ENCODE results near the gene POU6F2. TPM values are rescaled to one million over a fixed set of nuclear protein-coding genes. Genes with fewer than 3 reads are reported as not detected.
"Not testable (repeated sequence)": the region's sequence is repeated elsewhere in the genome, so short reads cannot be mapped to it uniquely, and the experiment has no call there.

Gene POU6F2
- total and polyA plus RNA-seq, 4 experiments from 2014 or later, result not detected

DNA sequence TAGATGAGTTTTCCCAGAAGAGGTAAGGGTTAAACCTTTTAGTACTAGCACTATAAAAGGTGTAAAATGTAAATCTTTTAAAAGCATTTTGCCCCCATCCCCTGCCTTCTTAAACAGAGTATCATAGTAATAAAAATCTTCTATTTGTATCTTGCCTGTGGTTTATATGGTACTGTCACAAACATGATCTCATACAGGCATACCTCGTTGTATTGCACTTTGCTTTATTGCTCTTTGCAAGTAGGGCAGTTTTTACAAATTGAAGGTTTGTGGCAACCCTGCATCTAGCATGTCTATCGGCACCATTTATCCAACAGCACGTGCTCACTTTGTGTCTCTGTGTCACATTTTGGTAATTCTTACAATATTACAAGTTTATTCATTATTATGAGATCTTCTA, 389.7 kb downstream of the POU6F2 start:
- Histone ChIP-seq H3K4me1 (ENCODE audit: insufficient read depth, low read length) (no peaks in the 10 kb centered on the region), H3K9me3 (ENCODE audit: control insufficient read depth in 1 of 2, low read length in 2 of 2) (no peaks in the 10 kb centered on the region), H3K4me3 (ENCODE audit: low read length in 2 of 2) (no peak overlapping the region), H3K36me3 (ENCODE audit: insufficient read depth, low read length) (no peaks in the 10 kb centered on the region), H3K27me3 (ENCODE audit: insufficient read depth, low read length) (no peaks in the 10 kb centered on the region), H3K27ac (ENCODE audit: low read depth, low read length) (no peak overlapping the region)
- CTCF ChIA-PET (ENCODE audit: partially characterized antibody), result no interaction called here
- no peak for DNase-seq
- Mint-ChIP-seq H3K4me1 (peaks cover 0 to 3% (median 0%) of the 10 kb centered on the region in 4 donors), H3K36me3 (no peaks in the 10 kb centered on the region), H3K27ac (no peak overlapping the region), H3K27me3 (peaks cover 3 to 6% of the 10 kb centered on the region in 2 donors), H3K4me3 (no peak overlapping the region), H3K9me3 (peaks cover 0 to 7% (median 0%) of the 10 kb centered on the region in 8 donors)
- POLR2A ChIA-PET (ENCODE audit: partially characterized antibody), result no interaction called here
- intact Hi-C loops (cut with micrococcal nuclease), result no loop called here

DNA sequence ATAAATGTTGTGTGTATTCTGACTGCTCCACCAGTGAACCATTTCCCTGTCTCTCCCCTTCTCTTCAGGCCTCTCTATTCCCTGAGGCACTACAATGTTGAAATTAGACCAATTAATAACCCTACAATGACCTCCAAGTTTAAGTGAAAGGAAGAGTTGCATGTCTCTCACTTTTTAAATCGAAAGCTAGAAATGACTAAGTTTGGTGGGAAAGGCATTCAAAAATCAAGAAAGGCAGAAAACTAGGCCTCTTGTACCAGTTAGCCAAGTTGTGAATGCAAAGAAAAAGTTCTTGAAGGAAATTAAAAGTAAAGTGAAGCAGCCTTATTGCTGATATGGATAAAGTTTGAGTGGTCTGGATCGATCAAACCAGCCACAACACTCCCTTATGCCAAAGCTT, 390.2 kb downstream of the POU6F2 start:
- DNase-seq, result no peak
- Mint-ChIP-seq H3K9me3 (peaks cover 0 to 7% (median 0%) of the 10 kb centered on the region in 8 donors), H3K27me3 (peaks cover 0 to 6% of the 10 kb centered on the region in 2 donors), H3K4me1 (peaks cover 0 to 3% (median 0%) of the 10 kb centered on the region in 4 donors), H3K4me3 (peak overlapping the region in 1 of 8 donors; percentile 27), H3K36me3 (no peaks in the 10 kb centered on the region), H3K27ac (no peak overlapping the region)
- H3K36me3 ChIP-seq (ENCODE audit: insufficient read depth, low read length), result no peaks in the 10 kb centered on the region
- no peak overlapping the region for H3K4me3 ChIP-seq (ENCODE audit: low read length in 2 of 2)
- intact Hi-C loops (cut with micrococcal nuclease), result no loop called here
- H3K9me3 ChIP-seq (ENCODE audit: control insufficient read depth in 1 of 2, low read length in 2 of 2), result no peaks in the 10 kb centered on the region
- no peaks in the 10 kb centered on the region for H3K27me3 ChIP-seq (ENCODE audit: insufficient read depth, low read length)
- H3K4me1 ChIP-seq (ENCODE audit: insufficient read depth, low read length), result no peaks in the 10 kb centered on the region
- no peak overlapping the region for H3K27ac ChIP-seq (ENCODE audit: low read depth, low read length)
- ChIA-PET CTCF (ENCODE audit: partially characterized antibody) (no interaction called here), POLR2A (ENCODE audit: partially characterized antibody) (no interaction called here)

DNA sequence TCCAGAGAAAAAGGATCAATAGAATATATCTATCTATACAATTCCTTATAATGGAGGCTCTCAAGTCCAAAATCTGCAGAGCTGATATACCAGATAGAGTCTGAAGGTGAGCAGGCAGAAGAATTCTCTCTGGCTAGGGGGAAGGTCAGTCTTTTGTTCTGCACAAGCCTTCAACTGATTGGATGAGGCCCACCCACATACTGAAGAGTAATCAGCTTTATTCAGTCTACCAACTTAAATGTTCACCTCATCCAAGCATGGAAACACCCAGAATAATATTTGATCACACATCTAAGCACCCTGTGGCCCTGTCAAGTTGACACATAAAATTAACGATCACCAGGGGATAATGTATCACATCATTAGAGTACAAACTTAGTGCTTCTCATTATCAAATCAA, 394.7 kb downstream of the POU6F2 start:
- no peak overlapping the region for H3K27ac Mint-ChIP-seq
- POLR2A ChIA-PET (ENCODE audit: partially characterized antibody), result no interaction called here

DNA sequence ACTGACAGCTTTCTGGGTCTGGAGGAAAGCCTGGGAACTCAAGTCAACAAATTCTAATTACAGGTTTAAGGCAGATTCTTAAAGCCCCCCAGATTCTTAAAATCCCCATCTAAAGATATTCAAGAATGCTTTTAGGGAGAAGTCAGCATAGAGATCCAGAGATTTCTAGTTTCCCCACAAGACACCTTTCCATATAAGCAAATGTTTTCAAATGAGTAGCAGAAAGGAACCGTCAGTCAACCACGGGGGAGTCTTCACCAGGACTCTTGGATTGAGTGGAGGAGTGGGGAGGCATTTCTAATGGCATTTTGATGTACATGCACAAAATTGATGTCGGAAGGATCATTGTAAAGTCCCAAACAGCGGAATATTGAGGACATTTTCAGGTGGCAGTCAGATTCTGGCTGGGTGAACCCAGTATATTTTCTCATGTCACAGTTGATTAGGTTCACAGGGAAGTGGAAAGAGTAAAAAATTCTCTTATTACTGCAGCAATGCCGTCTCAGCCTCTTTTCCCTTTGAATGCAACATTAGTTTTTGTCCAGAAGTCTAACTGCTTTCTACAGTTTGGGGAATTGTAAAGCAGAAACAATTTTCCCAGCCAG, 396.8 kb downstream of the POU6F2 start:
- H3K9me3 ChIP-seq (ENCODE audit: control insufficient read depth in 1 of 2, low read length in 2 of 2), result no peaks in the 10 kb centered on the region
- DNase-seq, result no peak
- Mint-ChIP-seq H3K4me1 (no peaks in the 10 kb centered on the region), H3K27me3 (no peaks in the 10 kb centered on the region), H3K4me3 (no peak overlapping the region), H3K36me3 (no peaks in the 10 kb centered on the region), H3K27ac (no peak overlapping the region), H3K9me3 (peaks cover 0 to 3% (median 0%) of the 10 kb centered on the region in 8 donors)
- POLR2A ChIA-PET (ENCODE audit: partially characterized antibody), result no interaction called here
- H3K27ac ChIP-seq (ENCODE audit: low read depth, low read length), result no peak overlapping the region
- no peaks in the 10 kb centered on the region for H3K4me1 ChIP-seq (ENCODE audit: insufficient read depth, low read length)
- CTCF ChIA-PET (ENCODE audit: partially characterized antibody), result no interaction called here
- intact Hi-C loops (cut with micrococcal nuclease), result no loop called here
- H3K4me3 ChIP-seq (ENCODE audit: low read length in 2 of 2), result no peak overlapping the region
- no peaks in the 10 kb centered on the region for H3K36me3 ChIP-seq (ENCODE audit: insufficient read depth, low read length)
- H3K27me3 ChIP-seq (ENCODE audit: insufficient read depth, low read length), result no peaks in the 10 kb centered on the region

More for the DNA sequence above, 394.7 kb downstream of the POU6F2 start:
- CTCF ChIA-PET (ENCODE audit: partially characterized antibody), result no interaction called here
- intact Hi-C loops (cut with micrococcal nuclease), result no loop called here
- Mint-ChIP-seq H3K36me3 (no peaks in the 10 kb centered on the region), H3K4me3 (no peak overlapping the region), H3K4me1 (peaks cover 0 to 3% (median 0%) of the 10 kb centered on the region in 4 donors), H3K9me3 (peaks cover 0 to 3% (median 0%) of the 10 kb centered on the region in 8 donors), H3K27me3 (no peaks in the 10 kb centered on the region)
- Histone ChIP-seq H3K27ac (ENCODE audit: low read depth, low read length) (no peak overlapping the region), H3K4me1 (ENCODE audit: insufficient read depth, low read length) (no peaks in the 10 kb centered on the region), H3K36me3 (ENCODE audit: insufficient read depth, low read length) (no peaks in the 10 kb centered on the region), H3K4me3 (ENCODE audit: low read length in 2 of 2) (no peak overlapping the region), H3K9me3 (ENCODE audit: control insufficient read depth in 1 of 2, low read length in 2 of 2) (no peaks in the 10 kb centered on the region), H3K27me3 (ENCODE audit: insufficient read depth, low read length) (no peaks in the 10 kb centered on the region)
- DNase-seq, result no peak

DNA sequence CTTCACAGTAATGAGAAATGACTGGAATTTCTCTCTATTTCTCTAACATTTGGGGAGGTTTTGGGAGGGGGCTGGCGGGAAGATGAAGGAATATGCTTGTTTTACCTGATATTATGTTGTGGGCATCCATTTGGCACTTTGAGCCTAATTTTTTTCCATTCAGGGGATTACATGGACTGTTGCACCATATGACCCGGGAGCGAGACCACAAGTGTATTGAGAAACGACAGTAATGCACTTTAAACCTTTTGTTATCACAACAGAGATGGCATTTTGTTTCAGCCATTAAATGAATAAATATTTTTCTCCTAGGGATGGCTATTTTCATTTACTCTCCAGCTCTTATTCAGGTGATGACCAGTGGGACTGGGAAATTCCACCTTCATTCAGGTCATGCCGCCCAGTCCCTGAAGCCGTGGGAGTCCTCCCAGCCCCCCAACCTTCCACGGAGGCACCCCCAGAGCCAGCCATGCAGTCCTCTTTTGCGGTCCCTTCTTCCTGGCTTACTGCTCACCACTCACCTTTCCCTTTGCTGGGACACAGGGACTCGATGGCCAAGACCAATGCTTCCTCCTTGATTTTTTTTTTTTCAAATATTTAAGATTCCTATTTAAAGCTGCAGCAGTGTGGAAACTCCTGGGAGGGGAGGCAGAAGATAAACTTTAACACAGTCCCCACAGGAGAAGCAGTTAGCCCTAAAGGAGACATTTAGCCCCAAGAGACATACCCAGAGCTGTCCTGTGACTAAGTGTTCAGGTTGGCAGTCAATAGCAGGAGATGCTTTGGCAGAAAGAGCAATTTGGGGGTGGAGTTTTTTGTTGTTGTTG, 397.6 kb downstream of the POU6F2 start:
- Mint-ChIP-seq H3K36me3 (no peaks in the 10 kb centered on the region), H3K4me3 (no peak overlapping the region), H3K4me1 (no peaks in the 10 kb centered on the region), H3K27me3 (no peaks in the 10 kb centered on the region), H3K27ac (no peak overlapping the region), H3K9me3 (peaks cover 0 to under 1% (median 0%) of the 10 kb centered on the region in 8 donors)
- H3K27me3 ChIP-seq (ENCODE audit: insufficient read depth, low read length), result no peaks in the 10 kb centered on the region
- H3K4me1 ChIP-seq (ENCODE audit: insufficient read depth, low read length), result no peaks in the 10 kb centered on the region
- intact Hi-C loops (cut with micrococcal nuclease), result no loop called here
- POLR2A ChIA-PET (ENCODE audit: partially characterized antibody), result no interaction called here
- no peaks in the 10 kb centered on the region for H3K36me3 ChIP-seq (ENCODE audit: insufficient read depth, low read length)
- CTCF ChIA-PET (ENCODE audit: partially characterized antibody), result no interaction called here
- no peak overlapping the region for H3K4me3 ChIP-seq (ENCODE audit: low read length in 2 of 2)
- DNase-seq, result no peak
- no peak overlapping the region for H3K27ac ChIP-seq (ENCODE audit: low read depth, low read length)
- H3K9me3 ChIP-seq (ENCODE audit: control insufficient read depth in 1 of 2, low read length in 2 of 2), result no peaks in the 10 kb centered on the region

DNA sequence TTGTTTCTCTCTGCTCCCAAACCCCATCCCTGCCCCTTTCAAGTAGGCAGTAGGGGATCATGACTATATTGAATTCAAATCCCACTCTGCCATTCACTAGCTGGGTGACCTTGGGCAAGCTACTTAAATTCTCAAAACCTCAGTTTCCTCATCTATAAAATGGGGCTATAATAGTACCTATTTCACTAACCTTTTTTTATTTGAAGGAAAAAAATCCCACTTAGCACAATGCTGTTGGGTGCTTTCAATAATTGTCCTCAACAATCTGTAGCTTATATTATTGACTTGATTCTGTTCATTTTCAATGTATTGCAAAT, 398.1 kb downstream of the POU6F2 start:
- DNase-seq, result no peak
- H3K36me3 Mint-ChIP-seq, result no peaks in the 10 kb centered on the region

DNA sequence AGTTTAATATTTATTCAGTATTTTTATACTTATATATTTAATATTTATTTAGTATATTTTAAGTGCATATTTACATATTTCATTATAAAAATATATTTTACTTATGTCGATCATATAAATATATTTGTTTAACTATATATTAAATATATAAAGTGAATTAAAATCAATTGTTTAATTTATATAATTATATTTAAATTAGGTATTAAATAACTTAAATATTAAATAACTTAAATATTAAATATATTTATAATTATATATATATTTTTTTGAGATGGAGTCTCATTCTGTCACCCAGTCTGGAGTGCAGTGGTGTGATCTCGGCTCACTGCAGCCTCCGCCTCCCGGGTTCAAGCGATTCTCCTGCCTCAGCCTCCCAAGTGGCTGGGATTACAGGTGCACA, 399.2 kb downstream of the POU6F2 start:
- H3K4me3 Mint-ChIP-seq; H3K4me1 Mint-ChIP-seq; H3K4me1 ChIP-seq (ENCODE audit: insufficient read depth, low read length); CTCF ChIA-PET (ENCODE audit: partially characterized antibody); H3K4me3 ChIP-seq (ENCODE audit: low read length in 2 of 2); H3K27ac ChIP-seq (ENCODE audit: low read depth, low read length); H3K9me3 Mint-ChIP-seq; H3K27me3 Mint-ChIP-seq; H3K27me3 ChIP-seq (ENCODE audit: insufficient read depth, low read length); H3K27ac Mint-ChIP-seq; DNase-seq; H3K9me3 ChIP-seq (ENCODE audit: control insufficient read depth in 1 of 2, low read length in 2 of 2); intact Hi-C loops (cut with micrococcal nuclease); H3K36me3 ChIP-seq (ENCODE audit: insufficient read depth, low read length); POLR2A ChIA-PET (ENCODE audit: partially characterized antibody); H3K36me3 Mint-ChIP-seq: not testable (repeated sequence)

More for the DNA sequence above, 398.1 kb downstream of the POU6F2 start:
- Mint-ChIP-seq H3K27ac (no peak overlapping the region), H3K9me3 (no peaks in the 10 kb centered on the region), H3K4me3 (no peak overlapping the region), H3K4me1 (no peaks in the 10 kb centered on the region), H3K27me3 (no peaks in the 10 kb centered on the region)
- no peaks in the 10 kb centered on the region for H3K36me3 ChIP-seq (ENCODE audit: insufficient read depth, low read length)
- H3K4me3 ChIP-seq (ENCODE audit: low read length in 2 of 2), result no peak overlapping the region
- H3K27ac ChIP-seq (ENCODE audit: low read depth, low read length), result no peak overlapping the region
- H3K27me3 ChIP-seq (ENCODE audit: insufficient read depth, low read length), result no peaks in the 10 kb centered on the region
- ChIA-PET POLR2A (ENCODE audit: partially characterized antibody) (no interaction called here), CTCF (ENCODE audit: partially characterized antibody) (no interaction called here)
- no peaks in the 10 kb centered on the region for H3K9me3 ChIP-seq (ENCODE audit: control insufficient read depth in 1 of 2, low read length in 2 of 2)
- H3K4me1 ChIP-seq (ENCODE audit: insufficient read depth, low read length), result no peaks in the 10 kb centered on the region
- intact Hi-C loops (cut with micrococcal nuclease), result no loop called here

Measured in CD4-positive, alpha-beta memory T cell (primary cell).